GM12878 (cell line): ENCODE measurements around the gene ABCA2. TPM values are rescaled to one million over a fixed set of nuclear protein-coding genes. Genes with fewer than 3 reads are reported as not detected.

Experiments
- ATAC-seq: fragments of 200-7000 bp; cut with Tn5 transposase; 3 replicates; pipeline ENCODE4 v1.9.1; 2020; ENCODE audit warnings: mild to moderate bottlenecking, moderate library complexity
- BruUV-seq: library from RNA; stranded (reverse); fragments of 400-500 nt; replicated peaks from 2 replicates; lab custom pipeline; 2021; lab: Mats Ljungman, UMichigan
- CTCF ChIA-PET: fragments of 300-600 bp; sonication (Branson Sonifier 250); formaldehyde crosslinking; extraction: SDS; loops from one replicate; lab custom pipeline; 2021; ENCODE audit warnings: inconsistent platforms; lab: Yijun Ruan, JAX
- POLR2A ChIA-PET: fragments of 350-600 bp; formaldehyde crosslinking; extraction: SDS; loops from one replicate; lab custom pipeline; 2021; ENCODE audit warnings: inconsistent platforms; lab: Charles Lee
- RAD21 ChIA-PET: fragments of 300-600 bp; sonication (Branson Sonifier 250); formaldehyde crosslinking; loops from one replicate; lab custom pipeline; 2023; ENCODE audit warnings: antibody characterized with exemption; ENCODE audit not compliant: unreplicated experiment; lab: Charles Lee
- SMC1A ChIA-PET: fragments of 300-600 bp; sonication (Branson Sonifier 250); formaldehyde crosslinking; loops from one replicate; lab custom pipeline; 2023; ENCODE audit not compliant: unreplicated experiment, uncharacterized antibody; lab: Charles Lee
- DNase-seq: peaks from one replicate; pipeline ENCODE4 v3.0.0-alpha.2; 2011; ENCODE audit warnings: low read depth, low spot score
- FAIRE-seq: peaks from 3 replicates; lab custom pipeline; 2011; peaks lifted over from hg19 to GRCh38; lab: Jason Lieb, UNC
- H2AFZ ChIP-seq: 2 replicates; pipeline ENCODE4 v1.6.0; 2011; ENCODE audit warnings: low read depth, low read length, control low read depth; ENCODE audit not compliant: control insufficient read depth
- H3K27ac ChIP-seq: 2 replicates; pipeline ENCODE4 v1.5.1; 2011; ENCODE audit warnings: control low read depth; ENCODE audit not compliant: control insufficient read depth, insufficient read depth
- H3K27me3 ChIP-seq, 2 experiments: replicated peaks in 1 of 2; 2 replicates each; pipeline versions ENCODE4 v1.6.0 to v1.6.1; 2011; ENCODE audit warnings: low read length in 1 of 2; ENCODE audit not compliant: control insufficient read depth in 2 of 2, insufficient read depth in 2 of 2
- H3K36me3 ChIP-seq, 2 experiments: 2 replicates each; pipeline ENCODE4 v1.5.1; 2011; ENCODE audit warnings: low read length in 1 of 2; ENCODE audit not compliant: control insufficient read depth in 2 of 2, insufficient read depth in 2 of 2
- H3K4me1 ChIP-seq: 2 replicates; pipeline ENCODE4 v1.6.1; 2011; ENCODE audit warnings: mild to moderate bottlenecking, low read length, moderate library complexity, mixed read lengths; ENCODE audit not compliant: control insufficient read depth, insufficient read depth
- H3K4me2 ChIP-seq: 2 replicates; pipeline ENCODE4 v1.6.0; 2011; ENCODE audit warnings: control low read depth; ENCODE audit not compliant: control insufficient read depth, insufficient read depth
- H3K4me3 ChIP-seq: fragments of 200-600 bp; sonication (generic); 2 replicates; pipeline ENCODE4 v1.5.1; 2016
- H3K79me2 ChIP-seq: 2 replicates; pipeline ENCODE4 v1.6.0; 2011; ENCODE audit warnings: low read length; ENCODE audit not compliant: control insufficient read depth, insufficient read depth
- H3K9ac ChIP-seq: 2 replicates; pipeline ENCODE4 v1.8.0; 2011; ENCODE audit warnings: low read length, control low read depth, mixed read lengths; ENCODE audit not compliant: control insufficient read depth, insufficient read depth
- H3K9me3 ChIP-seq: replicated peaks from 3 replicates; pipeline ENCODE4 v1.5.1; 2011; ENCODE audit warnings: mild to moderate bottlenecking, low read length; ENCODE audit not compliant: control insufficient read depth, insufficient read depth
- H4K20me1 ChIP-seq: 2 replicates; pipeline ENCODE4 v1.6.0; 2011; ENCODE audit not compliant: control insufficient read depth, insufficient read depth
- ETV6 ChIP-seq, 2 experiments: fragments of 450-650 bp in 1 of 2; IDR thresholded peaks in 1 of 2; conservative IDR thresholded peaks in 1 of 2; 2 replicates each; pipeline ENCODE4 v1.6.1; 2014; ENCODE audit warnings: antibody characterized with exemption in 1 of 2, borderline replicate concordance in 1 of 2, low read depth in 1 of 2, mild to moderate bottlenecking in 1 of 2, moderate library complexity in 1 of 2
- GATAD2B ChIP-seq: fragments of 450-650 bp; conservative IDR thresholded peaks from 2 replicates; pipeline ENCODE4 v1.6.1; 2017; ENCODE audit warnings: low read depth, mild to moderate bottlenecking, moderate library complexity
- HDAC6 ChIP-seq: fragments of 200-600 bp; sonication (generic); IDR thresholded peaks from one replicate; pipeline ENCODE4 v1.8.0; 2017; ENCODE audit warnings: antibody characterized with exemption; ENCODE audit not compliant: unreplicated experiment
- NR2F1 ChIP-seq: fragments of 450-650 bp; conservative IDR thresholded peaks from 2 replicates; pipeline ENCODE4 v1.6.1; 2017; ENCODE audit warnings: mild to moderate bottlenecking
- NRF1 ChIP-seq: conservative IDR thresholded peaks from 2 replicates; pipeline ENCODE4 v1.6.1; 2011; ENCODE audit warnings: mild to moderate bottlenecking, low read depth, low read length, improper control_type of control experiment
- RELB ChIP-seq: fragments of 450-650 bp; IDR thresholded peaks from 2 replicates; pipeline ENCODE4 v1.6.1; 2017; ENCODE audit warnings: low read depth, mild to moderate bottlenecking, moderate library complexity
- WRNIP1 ChIP-seq: IDR thresholded peaks from 2 replicates; pipeline ENCODE4 v1.6.1; 2011; ENCODE audit warnings: low read depth, low read length, improper control_type of control experiment, borderline replicate concordance
- YY1 ChIP-seq: IDR thresholded peaks from 2 replicates; pipeline ENCODE4 v1.6.1; 2011; ENCODE audit warnings: low read depth, mild to moderate bottlenecking, low read length
- ZZZ3 ChIP-seq: IDR thresholded peaks from 2 replicates; pipeline ENCODE4 v1.6.1; 2011; ENCODE audit warnings: low read depth; ENCODE audit not compliant: control insufficient read depth, insufficient read length
- WGBS: methylation state at CpG from one replicate; pipeline ENCODE4 v1.1.6; 2016; ENCODE audit warnings: low lambda C conversion rate; ENCODE audit not compliant: insufficient replicate concordance, insufficient coverage; ENCODE audit errors: missing lambda C conversion rate; 5-methylcytosine and 5-hydroxymethylcytosine counted together
- in situ Hi-C: fragments of 300-500 bp; cut with MboI; formaldehyde crosslinking; loops from 9 replicates; pipeline ENCODE4 v1.14.3; 2018; ENCODE audit warnings: mixed read lengths
- intact Hi-C: fragments of 100-400 bp; cut with micrococcal nuclease; formaldehyde crosslinking; loops from one replicate; pipeline ENCODE4 v1.14.2; 2022; ENCODE audit not compliant: unreplicated experiment
- polyA plus RNA-seq, 11 experiments: library from polyadenylated mRNA; depleted of rRNA in 4 of 11; unstranded in 6 of 11; stranded (reverse) in 5 of 11; fragments of >200 nt; fragmentation: Nextera tagmentation in 4 of 11; fragmentation: Illumina TruSeq in 1 of 11; extraction: Ambion mirVana in 4 of 11; extraction: Trizol in 1 of 11; gene quantifications; 1 replicate in 1 of 11; 2 replicates in 10 of 11; pipeline versions ENCODE4 v1.2.1 to v1.2.3, GENCODE V29; 2011 to 2016; ENCODE audit warnings: inconsistent platforms in 2 of 11, missing spikeins in 2 of 11, low read depth in 1 of 11
- total RNA-seq, 4 experiments: library from RNA; depleted of rRNA in 3 of 4; stranded (reverse); fragments of >200 nt in 3 of 4; fragmentation: Illumina TruSeq in 1 of 4; extraction: Trizol in 1 of 4; gene quantifications; 2 replicates each; pipeline versions ENCODE4 v1.2.1 to v1.2.3, GENCODE V29; 2013 to 2021
- TF ChIP-seq, protein P1 (sequence below): fragments of 450-650 bp; formaldehyde crosslinking; IDR thresholded peaks from 2 replicates; pipeline ENCODE4 v1.4.0; 2020; ENCODE audit warnings: mild to moderate bottlenecking, moderate library complexity
- TF ChIP-seq, protein P2 (sequence below): IDR thresholded peaks from 2 replicates; pipeline ENCODE4 v1.6.1; 2012; ENCODE audit warnings: low read depth, low read length, improper control_type of control experiment

Gene ABCA2
- total and polyA plus RNA-seq, 10 of the 15 experiments (the other 5 are each of a cell fraction or from before 2014, with no cell fraction given), result 0.13 to 2.6 (median 0.71) TPM; not detected in 2

GRCh38 chr9:136992819-136993369 lies 35.1 kb downstream of the ABCA2 start (continued):
- TF ChIP-seq ETV6 (conservative IDR thresholded peaks at IDR 0.05 in 1 of 2, IDR thresholded peaks at IDR 0.05 in 1 of 2; ENCODE audit: borderline replicate concordance in 1 of 2, low read depth in 1 of 2), result no peak
- TF ChIP-seq NR2F1, result 0 out of 2 replicates have a peak, but pooled peaks have one; percentile 47

GRCh38 chr9:136991993-136992818 lies 35.8 kb downstream of the ABCA2 start, which contains the start of gene PAXX:
PAXX (plus strand) TSS chr9:136992422; CDS start chr9:136992444, 22 bp downstream.
- WGBS, result 2% methylated on average over 49 of the region's 92 CpGs
- SMC1A ChIA-PET, result interaction anchor here (0.8 to 1.1 kb wide), 3 partner anchors 27 to 44 kb away, joined by 3 to 4 read pairs (median 4); no protein-coding TSS in a partner anchor
- peak within 1 kb of the TSS; percentile 92 for H2AFZ ChIP-seq
- in situ Hi-C loops, result no loop called here
- no peaks in the 10 kb centered on the region; the same call in 2 of the 3 replicates for H3K9me3 ChIP-seq
- no peak for DNase-seq
- H4K20me1 ChIP-seq, result no peaks in the 10 kb centered on the region
- BruUV-seq, result TSS peak; percentile 93
- RAD21 ChIA-PET, result interaction anchor here (1.3 to 1.7 kb wide), 2 partner anchors 45 to 226 kb away, joined by 3 to 8 read pairs; no protein-coding TSS in a partner anchor
- no peaks in the 10 kb centered on the region; the same call in 1 of the 2 replicates for H3K79me2 ChIP-seq
- intact Hi-C loops, result loop anchor here (1.0 kb wide), 1 partner anchor 48 kb away; the partner anchor contains the start of gene FBXW5
- POLR2A ChIA-PET, result interaction anchor here (0.9 to 1.5 kb wide), 6 partner anchors 8 to 249 kb away, joined by 3 to 5 read pairs (median 4); partner anchors contain the start of gene TUBB4B
- H3K27me3 ChIP-seq, result peaks cover 2 to 4% of the 10 kb centered on the region in 2 experiments; a peak in 3 of 4 replicates
- peak within 1 kb of the TSS; percentile 66 for H3K9ac ChIP-seq
- ATAC-seq, result peak; percentile 94
- H3K4me3 ChIP-seq, result peak within 1 kb of the TSS; percentile 73
- peaks cover 20% of the 10 kb centered on the region for H3K4me1 ChIP-seq
- H3K27ac ChIP-seq, result peak within 1 kb of the TSS; percentile 63
- FAIRE-seq, result no peak
- no peaks in the 10 kb centered on the region for H3K36me3 ChIP-seq
- CTCF ChIA-PET, result interaction anchor here (0.6 to 3.3 kb wide), 11 partner anchors 8 to 205 kb away, joined by 3 to 17 read pairs (median 4); no protein-coding TSS in a partner anchor
- peak within 1 kb of the TSS; percentile 99 for H3K4me2 ChIP-seq
- no peak for TF ChIP-seq HDAC6
- no peak for TF ChIP-seq WRNIP1
- no peak for TF ChIP-seq ZZZ3
- TF ChIP-seq NRF1, result peak; percentile 46
- TF ChIP-seq, protein P1, sequence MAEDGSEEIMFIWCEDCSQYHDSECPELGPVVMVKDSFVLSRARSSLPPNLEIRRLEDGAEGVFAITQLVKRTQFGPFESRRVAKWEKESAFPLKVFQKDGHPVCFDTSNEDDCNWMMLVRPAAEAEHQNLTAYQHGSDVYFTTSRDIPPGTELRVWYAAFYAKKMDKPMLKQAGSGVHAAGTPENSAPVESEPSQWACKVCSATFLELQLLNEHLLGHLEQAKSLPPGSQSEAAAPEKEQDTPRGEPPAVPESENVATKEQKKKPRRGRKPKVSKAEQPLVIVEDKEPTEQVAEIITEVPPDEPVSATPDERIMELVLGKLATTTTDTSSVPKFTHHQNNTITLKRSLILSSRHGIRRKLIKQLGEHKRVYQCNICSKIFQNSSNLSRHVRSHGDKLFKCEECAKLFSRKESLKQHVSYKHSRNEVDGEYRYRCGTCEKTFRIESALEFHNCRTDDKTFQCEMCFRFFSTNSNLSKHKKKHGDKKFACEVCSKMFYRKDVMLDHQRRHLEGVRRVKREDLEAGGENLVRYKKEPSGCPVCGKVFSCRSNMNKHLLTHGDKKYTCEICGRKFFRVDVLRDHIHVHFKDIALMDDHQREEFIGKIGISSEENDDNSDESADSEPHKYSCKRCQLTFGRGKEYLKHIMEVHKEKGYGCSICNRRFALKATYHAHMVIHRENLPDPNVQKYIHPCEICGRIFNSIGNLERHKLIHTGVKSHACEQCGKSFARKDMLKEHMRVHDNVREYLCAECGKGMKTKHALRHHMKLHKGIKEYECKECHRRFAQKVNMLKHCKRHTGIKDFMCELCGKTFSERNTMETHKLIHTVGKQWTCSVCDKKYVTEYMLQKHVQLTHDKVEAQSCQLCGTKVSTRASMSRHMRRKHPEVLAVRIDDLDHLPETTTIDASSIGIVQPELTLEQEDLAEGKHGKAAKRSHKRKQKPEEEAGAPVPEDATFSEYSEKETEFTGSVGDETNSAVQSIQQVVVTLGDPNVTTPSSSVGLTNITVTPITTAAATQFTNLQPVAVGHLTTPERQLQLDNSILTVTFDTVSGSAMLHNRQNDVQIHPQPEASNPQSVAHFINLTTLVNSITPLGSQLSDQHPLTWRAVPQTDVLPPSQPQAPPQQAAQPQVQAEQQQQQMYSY (CRISPR knock-in tag), result no peak
- 0 out of 2 replicates have a peak, but pooled peaks have one; percentile 35 for TF ChIP-seq GATAD2B
- TF ChIP-seq YY1, result peak; percentile 87
- TF ChIP-seq, protein P2, sequence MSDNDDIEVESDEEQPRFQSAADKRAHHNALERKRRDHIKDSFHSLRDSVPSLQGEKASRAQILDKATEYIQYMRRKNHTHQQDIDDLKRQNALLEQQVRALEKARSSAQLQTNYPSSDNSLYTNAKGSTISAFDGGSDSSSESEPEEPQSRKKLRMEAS, result peak; percentile 81
- TF ChIP-seq RELB, result no peak
